SJCRH30 (cell line): ENCODE measurements around the gene UBE4B. TPM values are rescaled to one million over a fixed set of nuclear protein-coding genes. Genes with fewer than 3 reads are reported as not detected.
A peak's percentile ranks its signal among the peaks of the same experiment; 100 is the strongest.
"Not testable (repeated sequence)": the region's sequence is repeated elsewhere in the genome, so short reads cannot be mapped to it uniquely, and the experiment has no call there.

ENCODE experiments used
- DNase-seq, 2 experiments: peaks; one replicate each; pipeline ENCODE4 v3.0.0-alpha.2; 2015 to 2020
- H3K27ac ChIP-seq: fragments of 250-450 bp; sonication (Bioruptor Pico); 2 replicates; pipeline ENCODE4 v1.5.1; 2020; ENCODE audit warnings: mild to moderate bottlenecking, moderate library complexity
- H3K27me3 ChIP-seq: fragments of 250-450 bp; sonication (Bioruptor Pico); 2 replicates; pipeline ENCODE4 v1.5.1; 2020; ENCODE audit warnings: mild to moderate bottlenecking, moderate library complexity
- H3K36me3 ChIP-seq: fragments of 250-450 bp; sonication (Bioruptor Pico); 2 replicates; pipeline ENCODE4 v1.5.1; 2020; ENCODE audit warnings: mild to moderate bottlenecking, moderate library complexity
- H3K4me1 ChIP-seq: fragments of 250-450 bp; sonication (Bioruptor Pico); 2 replicates; pipeline ENCODE4 v1.5.1; 2020; ENCODE audit warnings: mild to moderate bottlenecking, moderate library complexity
- H3K4me3 ChIP-seq: fragments of 250-450 bp; sonication (Bioruptor Pico); 2 replicates; pipeline ENCODE4 v1.5.1; 2020; ENCODE audit warnings: mild to moderate bottlenecking, moderate library complexity
- H3K9me3 ChIP-seq: fragments of 250-450 bp; sonication (Bioruptor Pico); replicated peaks from 2 replicates; pipeline ENCODE4 v1.5.1; 2020; ENCODE audit warnings: mild to moderate bottlenecking, moderate library complexity
- total RNA-seq: library from RNA; depleted of rRNA; stranded (reverse); fragments of >200 nt; shearing (Covaris generic); gene quantifications from 2 replicates; pipeline ENCODE4 v1.2.3, GENCODE V29; 2014

UBE4B gene
- total RNA-seq, 1 experiment from 2014 or later = 48.1 TPM

DNA sequence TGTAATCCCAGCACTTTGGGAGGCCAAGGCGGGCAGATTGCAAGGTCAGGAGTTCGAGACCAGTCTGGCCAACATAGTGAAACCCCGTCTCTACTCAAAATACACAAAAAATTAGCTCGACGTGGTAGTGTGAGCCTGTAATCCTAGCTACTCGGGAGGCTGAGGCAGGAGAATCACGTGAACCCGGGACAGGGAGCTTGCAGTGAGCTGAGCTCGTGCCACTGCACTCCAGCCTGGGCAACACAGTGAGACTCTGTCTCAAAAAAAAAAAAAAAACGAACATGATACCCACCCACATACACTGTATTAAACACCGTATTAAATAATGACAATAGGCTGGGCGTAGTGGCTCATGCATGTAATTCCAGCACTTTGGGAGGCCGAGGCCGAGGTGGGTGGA is 172.4 kb downstream of the UBE4B start:
- H3K27ac ChIP-seq, DNase-seq, H3K9me3 ChIP-seq, H3K4me3 ChIP-seq, H3K27me3 ChIP-seq, H3K4me1 ChIP-seq, H3K36me3 ChIP-seq: not testable (repeated sequence)

DNA sequence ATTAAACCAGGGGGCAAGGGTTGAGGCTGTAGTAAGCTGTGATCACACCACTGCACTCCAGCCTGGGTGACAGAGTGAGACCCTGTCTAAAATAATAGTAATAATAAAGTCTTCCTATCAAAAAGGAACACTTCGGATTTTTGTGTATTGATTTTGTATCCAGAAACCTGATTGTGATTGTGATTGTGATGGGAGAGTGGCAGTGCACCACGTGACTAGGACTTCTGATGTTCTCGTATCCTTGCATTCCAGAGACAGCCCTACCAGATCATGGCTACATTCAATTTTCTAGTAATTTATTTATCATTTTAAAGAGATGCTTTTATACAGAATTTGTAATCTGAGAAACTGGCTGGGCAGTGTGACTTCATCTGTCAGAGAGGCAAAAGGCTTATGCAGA is 175.1 kb downstream of the UBE4B start:
- Histone ChIP-seq H3K9me3 (no peaks in the 10 kb centered on the region), H3K27me3 (no peaks in the 10 kb centered on the region), H3K4me1 (peaks cover 6% of the 10 kb centered on the region), H3K36me3 (peaks cover 2% of the 10 kb centered on the region; the same call in 1 of the 2 replicates), H3K4me3 (no peak overlapping the region), H3K27ac (no peak overlapping the region)
- no peak for DNase-seq

DNA sequence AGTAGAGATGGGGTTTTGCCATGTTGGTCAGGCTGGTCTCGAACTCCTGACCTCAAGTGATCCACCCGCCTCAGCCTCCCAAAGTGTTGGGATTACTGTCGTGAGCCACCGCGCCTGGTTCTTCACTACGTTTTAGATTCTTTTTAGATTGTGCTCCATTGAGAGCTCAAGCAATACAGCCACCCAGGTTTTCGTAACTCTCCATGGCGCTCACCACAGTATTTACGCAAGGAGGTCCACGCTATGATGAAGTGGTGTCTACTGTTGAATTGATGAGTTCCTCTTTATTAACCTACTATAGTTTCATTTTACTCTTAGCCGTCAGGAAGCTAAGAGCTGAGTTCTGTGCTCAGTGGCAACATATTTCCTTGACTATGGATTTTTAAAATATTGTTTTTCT is 175.8 kb downstream of the UBE4B start:
- H3K36me3 ChIP-seq = peaks cover 2% of the 10 kb centered on the region; the same call in 1 of the 2 replicates

GRCh38 chr1:10209590-10209904 is 176.8 kb downstream of the UBE4B start:
- H3K4me1 ChIP-seq = peaks cover 9% of the 10 kb centered on the region

More for the DNA sequence above, 175.8 kb downstream of the UBE4B start:
- Histone ChIP-seq H3K9me3 (no peaks in the 10 kb centered on the region), H3K4me3 (no peak overlapping the region), H3K4me1 (peaks cover 13% of the 10 kb centered on the region), H3K27me3 (no peaks in the 10 kb centered on the region), H3K27ac (no peak overlapping the region)
- DNase-seq = no peak

GRCh38 chr1:10209905-10210810 is 177.4 kb downstream of the UBE4B start, which contains the start of gene KIF1B:
TSS of gene KIF1B (plus strand) at chr1:10210570. CDS start at chr1:10232329, 21,759 bp downstream.
- peak within 1 kb of the TSS; percentile 89 for H3K27ac ChIP-seq
- no peaks in the 10 kb centered on the region for H3K27me3 ChIP-seq
- peaks cover 9% of the 10 kb centered on the region for H3K4me1 ChIP-seq
- H3K4me3 ChIP-seq = peak within 1 kb of the TSS; percentile 98
- peak; percentile 98 to 99 for DNase-seq
- H3K9me3 ChIP-seq = no peaks in the 10 kb centered on the region
- H3K36me3 ChIP-seq = peaks cover 2% of the 10 kb centered on the region; the same call in 1 of the 2 replicates

More at GRCh38 chr1:10209590-10209904, 176.8 kb downstream of the UBE4B start:
- Histone ChIP-seq H3K27me3 (no peaks in the 10 kb centered on the region), H3K9me3 (no peaks in the 10 kb centered on the region), H3K4me3 (peak overlapping the region; percentile 98), H3K27ac (peak overlapping the region; percentile 66), H3K36me3 (peaks cover 2% of the 10 kb centered on the region; the same call in 1 of the 2 replicates)
- no peak for DNase-seq

DNA sequence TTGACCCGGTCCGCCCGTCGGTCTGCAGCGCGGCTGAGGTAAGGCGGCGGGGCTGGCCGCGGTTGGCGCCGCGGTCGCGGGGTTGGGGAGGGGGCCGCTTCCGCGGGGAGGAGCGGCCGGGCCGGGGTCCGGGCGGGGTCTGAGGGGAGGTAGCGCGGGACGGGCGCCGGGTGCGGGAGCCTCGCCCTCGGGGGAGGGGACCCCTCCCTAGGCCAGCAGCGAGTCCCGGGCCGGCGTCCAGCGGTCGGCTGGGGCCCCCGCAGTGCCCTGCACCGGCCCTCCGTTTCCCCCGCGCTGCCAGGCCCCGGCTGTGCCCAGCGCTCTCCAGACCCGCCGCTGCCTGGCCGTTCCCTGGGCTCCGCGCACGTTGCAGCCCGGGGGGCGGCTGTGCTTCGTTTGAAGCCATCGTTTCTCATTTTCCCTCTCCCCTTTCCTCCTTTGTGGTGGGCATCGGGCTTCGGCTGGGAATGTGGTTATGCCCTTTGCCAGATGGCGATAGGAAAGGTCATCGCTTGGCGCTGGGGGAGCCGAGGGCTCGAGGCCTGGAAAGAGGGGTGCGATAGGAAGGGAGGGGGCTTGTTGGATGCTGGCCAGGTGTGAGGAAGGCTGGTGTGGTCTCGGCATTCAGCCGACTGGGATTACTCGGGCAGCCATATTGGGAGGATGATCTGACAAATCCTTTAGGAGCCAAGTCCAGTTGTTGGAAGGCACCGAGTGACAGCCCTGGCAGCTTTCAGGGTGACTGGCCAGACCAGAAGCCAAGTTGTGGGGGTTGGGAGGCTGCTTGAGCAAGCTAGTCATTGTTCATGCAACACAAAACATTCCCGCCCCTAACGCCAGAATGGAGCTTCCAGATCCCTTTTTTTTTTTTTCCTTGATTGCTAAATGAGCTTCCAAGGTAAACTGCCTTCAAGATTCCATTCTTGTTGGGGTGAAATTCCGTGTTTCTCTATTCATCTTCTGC is 178.4 kb downstream of the UBE4B start:
- H3K36me3 ChIP-seq = peaks cover 2% of the 10 kb centered on the region; the same call in 1 of the 2 replicates
- H3K27ac ChIP-seq = peak overlapping the region; percentile 89
- no peaks in the 10 kb centered on the region for H3K27me3 ChIP-seq
- H3K9me3 ChIP-seq = no peaks in the 10 kb centered on the region
- peak; percentile 79 to 86 for DNase-seq
- peaks cover 9% of the 10 kb centered on the region for H3K4me1 ChIP-seq
- H3K4me3 ChIP-seq = peak overlapping the region; percentile 98

DNA sequence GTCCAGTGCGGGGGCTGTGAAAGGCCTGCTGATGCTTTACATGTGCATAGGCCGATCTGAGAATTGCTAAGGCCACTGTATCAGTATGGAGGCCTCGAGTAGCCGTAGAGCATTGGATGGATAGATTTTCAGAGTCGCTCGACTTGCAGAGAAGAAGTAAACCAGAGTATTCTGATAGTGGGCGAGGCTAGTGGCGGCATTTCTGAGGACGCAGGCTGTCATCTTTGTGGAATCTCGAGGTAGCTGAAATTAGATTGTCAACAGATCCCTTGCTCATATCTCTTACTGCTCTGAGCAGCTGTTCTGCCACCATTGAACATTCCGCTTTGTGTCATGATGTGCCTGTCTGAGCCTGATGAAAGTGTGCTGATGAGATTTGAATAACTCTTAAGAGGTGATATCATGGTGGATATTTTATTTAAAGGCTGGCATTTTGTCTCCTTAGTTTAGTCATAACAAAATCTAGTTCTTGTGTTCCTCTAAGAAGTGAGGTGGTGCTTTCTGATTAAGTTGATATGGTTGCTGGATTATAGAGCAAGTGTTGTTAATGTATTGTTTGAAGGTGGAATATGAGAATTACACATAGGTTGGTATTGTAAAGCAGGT is 179.2 kb downstream of the UBE4B start:
- H3K9me3 ChIP-seq = no peaks in the 10 kb centered on the region
- peak overlapping the region; percentile 98 for H3K4me3 ChIP-seq
- peak; percentile 62 to 74 for DNase-seq
- peak overlapping the region; percentile 89 for H3K27ac ChIP-seq
- peaks cover 9% of the 10 kb centered on the region for H3K4me1 ChIP-seq
- no peaks in the 10 kb centered on the region for H3K27me3 ChIP-seq
- H3K36me3 ChIP-seq = peaks cover 2% of the 10 kb centered on the region; the same call in 1 of the 2 replicates

DNA sequence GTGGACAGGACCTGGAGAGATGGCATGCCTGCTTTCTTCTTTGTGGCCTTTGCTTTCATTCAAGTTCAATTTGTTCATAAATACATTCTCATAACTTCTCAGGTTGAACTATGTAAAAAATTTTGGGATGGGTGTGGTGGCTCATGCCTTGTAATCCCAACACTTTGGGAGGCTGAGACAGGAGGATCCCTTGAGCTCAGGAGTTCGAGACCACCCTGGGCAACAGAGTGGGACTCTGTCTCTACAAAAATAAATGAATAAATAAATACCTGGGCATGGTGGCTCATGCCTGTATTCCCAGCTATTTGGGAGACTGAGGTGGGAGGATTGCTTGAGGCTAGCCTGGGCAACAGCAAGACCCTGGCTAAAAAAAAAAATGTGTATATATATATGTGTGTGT is 179.7 kb downstream of the UBE4B start:
- peak overlapping the region; percentile 89 for H3K27ac ChIP-seq
- peaks cover 2% of the 10 kb centered on the region; the same call in 1 of the 2 replicates for H3K36me3 ChIP-seq
- peak overlapping the region; percentile 98 for H3K4me3 ChIP-seq
- no peaks in the 10 kb centered on the region for H3K9me3 ChIP-seq
- peaks cover 9% of the 10 kb centered on the region for H3K4me1 ChIP-seq
- H3K27me3 ChIP-seq = no peaks in the 10 kb centered on the region
- DNase-seq = no peak

DNA sequence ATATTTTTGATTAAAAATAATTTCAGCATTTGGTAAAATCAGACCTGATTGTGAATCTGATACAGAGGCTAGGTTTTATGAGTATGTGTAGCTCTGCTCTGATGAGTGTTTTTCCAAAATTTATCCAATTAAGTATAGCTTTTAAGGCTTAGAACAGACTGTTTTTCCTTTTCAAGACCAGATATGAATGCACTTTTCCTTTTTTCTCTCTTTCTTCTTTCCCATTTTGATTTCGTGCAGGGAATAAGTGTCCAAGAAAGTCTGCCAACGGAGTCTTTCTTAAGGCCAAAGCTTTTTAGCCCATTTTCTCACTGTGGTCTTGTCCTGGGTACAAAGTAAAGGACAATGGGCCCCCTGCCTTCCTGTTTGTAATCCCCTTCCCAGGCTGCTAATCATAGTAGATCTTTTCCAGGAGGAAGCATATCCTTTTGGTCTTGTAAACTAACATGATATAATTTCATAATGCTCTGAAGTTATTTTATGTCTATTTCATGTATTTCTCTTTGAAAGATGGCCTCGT is 180.5 kb downstream of the UBE4B start:
- H3K27me3 ChIP-seq = no peaks in the 10 kb centered on the region
- H3K4me3 ChIP-seq = no peak overlapping the region
- peaks cover 2% of the 10 kb centered on the region; the same call in 1 of the 2 replicates for H3K36me3 ChIP-seq
- no peak for DNase-seq
- H3K27ac ChIP-seq = no peak overlapping the region
- no peaks in the 10 kb centered on the region for H3K9me3 ChIP-seq
- H3K4me1 ChIP-seq = peaks cover 9% of the 10 kb centered on the region

- H3K27me3 ChIP-seq = no peaks in the 10 kb centered on the region
- no peaks in the 10 kb centered on the region for H3K9me3 ChIP-seq
- no peaks in the 10 kb centered on the region; the same call in 1 of the 2 replicates for H3K36me3 ChIP-seq
- no peak overlapping the region for H3K4me3 ChIP-seq
- peaks cover 9% of the 10 kb centered on the region for H3K4me1 ChIP-seq
- no peak for DNase-seq
- H3K27ac ChIP-seq = no peak overlapping the region
Observed at GRCh38 chr1:10216090-10216749, 183.5 kb downstream of the UBE4B start.

DNA sequence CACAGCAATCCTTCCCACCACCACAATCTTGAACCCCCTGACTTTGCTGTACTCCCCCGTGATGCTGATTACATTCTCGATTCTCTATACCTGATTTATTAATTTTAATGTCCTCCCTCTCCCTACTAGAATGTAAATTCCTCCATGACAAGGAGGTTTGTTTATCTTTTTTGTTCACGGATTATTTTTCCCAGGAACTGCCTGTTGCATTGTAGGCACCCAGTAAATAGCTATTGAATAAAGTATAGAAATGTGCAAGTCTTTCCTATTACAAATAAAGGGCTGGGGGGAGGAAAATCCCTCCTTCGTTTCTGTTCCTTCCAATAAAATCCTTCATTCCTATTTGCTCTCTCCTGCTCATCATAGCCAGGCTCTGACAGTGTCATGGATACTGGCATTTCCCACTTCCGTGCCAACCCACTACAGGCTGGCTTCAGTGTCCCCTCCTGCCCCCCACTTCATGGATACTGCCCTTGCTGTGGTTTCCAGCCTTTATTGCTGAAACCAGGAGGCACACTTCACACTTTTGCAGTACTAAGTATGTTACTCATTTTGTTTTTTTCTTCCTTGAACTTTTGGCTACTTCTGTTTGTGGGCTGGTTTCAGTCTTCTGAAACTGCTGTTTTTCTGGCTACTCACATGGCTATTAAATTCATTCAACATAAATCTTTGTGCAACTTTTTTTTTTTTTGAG is 185.1 kb downstream of the UBE4B start:
- Histone ChIP-seq H3K27ac (no peak overlapping the region), H3K9me3 (no peaks in the 10 kb centered on the region), H3K36me3 (no peaks in the 10 kb centered on the region; the same call in 1 of the 2 replicates), H3K4me3 (no peak overlapping the region), H3K27me3 (no peaks in the 10 kb centered on the region), H3K4me1 (peaks cover 9% of the 10 kb centered on the region)
- no peak for DNase-seq

GRCh38 chr1:10220200-10220599 is 187.4 kb downstream of the UBE4B start:
- no peak for DNase-seq
- Histone ChIP-seq H3K27ac (no peak overlapping the region), H3K36me3 (no peaks in the 10 kb centered on the region; the same call in 1 of the 2 replicates), H3K27me3 (no peaks in the 10 kb centered on the region), H3K4me1 (no peaks in the 10 kb centered on the region), H3K9me3 (no peaks in the 10 kb centered on the region), H3K4me3 (no peak overlapping the region)

- H3K27ac ChIP-seq, DNase-seq, H3K27me3 ChIP-seq, H3K4me3 ChIP-seq, H3K9me3 ChIP-seq, H3K4me1 ChIP-seq, H3K36me3 ChIP-seq: not testable (repeated sequence)
Observed at GRCh38 chr1:10220657-10221056, 187.9 kb downstream of the UBE4B start.
